ENCODE data around the gene OTUD7B. TPM values are rescaled to one million over a fixed set of nuclear protein-coding genes. Genes with fewer than 3 reads are reported as not detected.
A peak's percentile ranks its signal among the peaks of the same experiment; 100 is the strongest.

Gene OTUD7B
- total RNA-seq, 1 donor from 2014 or later: 26.1 TPM

GRCh38 chr1:149937759-149938158, 72.8 kb downstream of the OTUD7B start:
- Mint-ChIP-seq H3K27me3 (ENCODE audit: low read depth) (no peaks in the 10 kb centered on the region), H3K9me3 (no peaks in the 10 kb centered on the region), H3K4me1 (ENCODE audit: low read depth) (peaks cover 22% of the 10 kb centered on the region), H3K36me3 (ENCODE audit: low read depth) (no peaks in the 10 kb centered on the region), H3K4me3 (ENCODE audit: low read depth) (peak overlapping the region; percentile 11), H3K27ac (peak overlapping the region; percentile 46)
- DNase-seq (ENCODE audit: low spot score): no peak
- intact Hi-C loops (cut with micrococcal nuclease): loop anchor here (5.0 kb wide), 1 partner anchor 70 kb away; no protein-coding TSS in a partner anchor

DNA sequence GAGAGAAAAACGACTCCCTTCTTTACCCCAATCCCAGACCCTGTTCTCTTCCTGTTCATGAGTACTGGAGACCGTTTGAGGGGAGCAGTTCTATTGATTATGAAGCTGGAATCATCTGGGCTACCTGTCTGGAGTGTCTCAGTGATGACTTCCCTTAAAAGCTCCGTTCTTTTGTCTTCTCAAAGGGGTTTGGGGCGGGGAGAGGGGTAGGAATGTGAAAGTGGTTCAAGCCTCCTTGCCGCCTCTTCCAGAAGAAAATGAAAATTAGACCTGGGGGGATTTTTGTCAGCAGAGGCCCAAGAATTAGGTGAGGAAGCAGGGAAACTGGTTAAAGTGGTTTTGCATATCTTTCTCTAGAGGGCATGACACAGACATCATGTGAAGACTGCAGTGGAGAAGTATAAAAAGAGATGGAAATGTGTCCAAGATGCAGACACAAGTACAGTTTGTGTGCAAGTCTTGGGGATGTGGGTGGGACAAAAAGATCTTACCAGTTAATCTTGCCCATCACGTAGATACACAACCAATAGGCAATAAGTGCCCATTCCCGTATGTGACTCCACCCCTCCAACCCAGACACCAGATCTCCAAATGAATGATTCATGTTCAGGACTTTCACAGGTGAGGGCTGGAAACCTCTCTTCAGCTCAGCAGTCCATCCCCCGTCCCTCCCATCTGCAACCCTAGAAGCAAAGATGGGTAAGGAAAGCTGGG, 73.4 kb downstream of the OTUD7B start:
- Mint-ChIP-seq H3K27ac (peak overlapping the region; percentile 42), H3K4me1 (ENCODE audit: low read depth) (peaks cover 22% of the 10 kb centered on the region), H3K9me3 (no peaks in the 10 kb centered on the region), H3K27me3 (ENCODE audit: low read depth) (no peaks in the 10 kb centered on the region), H3K36me3 (ENCODE audit: low read depth) (no peaks in the 10 kb centered on the region), H3K4me3 (ENCODE audit: low read depth) (peak overlapping the region; percentile 11)
- intact Hi-C loops (cut with micrococcal nuclease): loop anchor here (5.0 kb wide), 1 partner anchor 70 kb away; no protein-coding TSS in a partner anchor
- DNase-seq (ENCODE audit: low spot score): no peak

- no peak for DNase-seq (ENCODE audit: low spot score)
- peak within 1 kb of the TSS; percentile 46 for H3K27ac Mint-ChIP-seq
- intact Hi-C loops (cut with micrococcal nuclease): loop anchor here (5.0 kb wide), 1 partner anchor 71 kb away; no protein-coding TSS in a partner anchor
- H3K4me3 Mint-ChIP-seq (ENCODE audit: low read depth): peak within 1 kb of the TSS; percentile 11
- peaks cover 27% of the 10 kb centered on the region for H3K4me1 Mint-ChIP-seq (ENCODE audit: low read depth)
- H3K9me3 Mint-ChIP-seq: no peaks in the 10 kb centered on the region
- no peaks in the 10 kb centered on the region for H3K36me3 Mint-ChIP-seq (ENCODE audit: low read depth)
- H3K27me3 Mint-ChIP-seq (ENCODE audit: low read depth): no peaks in the 10 kb centered on the region
Observed at GRCh38 chr1:149936170-149936991, 74.1 kb downstream of the OTUD7B start, which contains the start of gene MTMR11. MTMR11 (minus strand) TSS chr1:149936879; CDS start chr1:149936647, 232 bp downstream.

- intact Hi-C loops (cut with micrococcal nuclease): no loop called here
- Mint-ChIP-seq H3K9me3 (no peaks in the 10 kb centered on the region), H3K36me3 (ENCODE audit: low read depth) (no peaks in the 10 kb centered on the region), H3K4me3 (ENCODE audit: low read depth) (no peak overlapping the region), H3K27ac (no peak overlapping the region), H3K27me3 (ENCODE audit: low read depth) (no peaks in the 10 kb centered on the region), H3K4me1 (ENCODE audit: low read depth) (peaks cover 33% of the 10 kb centered on the region)
- DNase-seq (ENCODE audit: low spot score): no peak
Observed at GRCh38 chr1:149934356-149934755, 76.2 kb downstream of the OTUD7B start.

GRCh38 chr1:149933208-149933607, 77.3 kb downstream of the OTUD7B start:
- Mint-ChIP-seq H3K27ac (no peak overlapping the region), H3K36me3 (ENCODE audit: low read depth) (no peaks in the 10 kb centered on the region), H3K4me1 (ENCODE audit: low read depth) (peaks cover 35% of the 10 kb centered on the region), H3K4me3 (ENCODE audit: low read depth) (no peak overlapping the region), H3K9me3 (no peaks in the 10 kb centered on the region), H3K27me3 (ENCODE audit: low read depth) (no peaks in the 10 kb centered on the region)
- no peak for DNase-seq (ENCODE audit: low spot score)
- intact Hi-C loops (cut with micrococcal nuclease): no loop called here

DNA sequence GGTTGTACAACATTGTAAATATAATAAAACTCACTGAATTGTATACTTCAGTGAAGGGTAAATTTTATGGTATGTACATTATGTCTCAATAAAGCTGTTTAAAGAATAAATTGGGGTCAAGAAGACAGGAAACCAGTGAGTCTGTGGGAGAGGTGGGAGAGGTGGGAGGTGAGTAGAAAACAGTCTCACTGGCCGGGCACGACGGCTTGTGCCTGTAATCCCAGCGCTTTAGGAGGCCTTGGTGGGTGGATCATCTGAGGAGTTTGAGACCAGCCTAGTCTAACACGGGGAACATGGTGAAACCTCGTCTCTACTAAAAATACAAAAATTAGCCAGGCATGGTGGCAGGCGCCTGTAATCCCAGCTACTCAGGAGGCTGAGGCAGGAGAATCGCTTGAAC, 78.1 kb downstream of the OTUD7B start:
- Mint-ChIP-seq H3K4me1 (ENCODE audit: low read depth) (peaks cover 29% of the 10 kb centered on the region), H3K27ac (no peak overlapping the region), H3K36me3 (ENCODE audit: low read depth) (peaks cover 3% of the 10 kb centered on the region), H3K9me3 (no peaks in the 10 kb centered on the region), H3K27me3 (ENCODE audit: low read depth) (no peaks in the 10 kb centered on the region), H3K4me3 (ENCODE audit: low read depth) (no peak overlapping the region)
- intact Hi-C loops (cut with micrococcal nuclease): no loop called here
- DNase-seq (ENCODE audit: low spot score): no peak

GRCh38 chr1:149931212-149931790, 79.2 kb downstream of the OTUD7B start:
- H3K4me3 Mint-ChIP-seq (ENCODE audit: low read depth): no peak overlapping the region
- H3K36me3 Mint-ChIP-seq (ENCODE audit: low read depth): peaks cover 12% of the 10 kb centered on the region
- no peak for DNase-seq (ENCODE audit: low spot score)
- no peaks in the 10 kb centered on the region for H3K27me3 Mint-ChIP-seq (ENCODE audit: low read depth)
- H3K27ac Mint-ChIP-seq: peak overlapping the region; percentile 59
- intact Hi-C loops (cut with micrococcal nuclease): loop anchor here (1.0 kb wide), 1 partner anchor 8 kb away; no protein-coding TSS in a partner anchor
- H3K4me1 Mint-ChIP-seq (ENCODE audit: low read depth): peaks cover 25% of the 10 kb centered on the region
- no peaks in the 10 kb centered on the region for H3K9me3 Mint-ChIP-seq

GRCh38 chr1:149929856-149930255, 80.7 kb downstream of the OTUD7B start:
- no peaks in the 10 kb centered on the region for H3K9me3 Mint-ChIP-seq
- H3K4me3 Mint-ChIP-seq (ENCODE audit: low read depth): no peak overlapping the region
- H3K36me3 Mint-ChIP-seq (ENCODE audit: low read depth): peaks cover 26% of the 10 kb centered on the region
- no peak for DNase-seq (ENCODE audit: low spot score)
- intact Hi-C loops (cut with micrococcal nuclease): loop anchor here (5.0 kb wide), 1 partner anchor 82 kb away; the partner anchor contains the start of gene OTUD7B
- no peak overlapping the region for H3K27ac Mint-ChIP-seq
- H3K27me3 Mint-ChIP-seq (ENCODE audit: low read depth): no peaks in the 10 kb centered on the region
- H3K4me1 Mint-ChIP-seq (ENCODE audit: low read depth): peaks cover 34% of the 10 kb centered on the region

DNA sequence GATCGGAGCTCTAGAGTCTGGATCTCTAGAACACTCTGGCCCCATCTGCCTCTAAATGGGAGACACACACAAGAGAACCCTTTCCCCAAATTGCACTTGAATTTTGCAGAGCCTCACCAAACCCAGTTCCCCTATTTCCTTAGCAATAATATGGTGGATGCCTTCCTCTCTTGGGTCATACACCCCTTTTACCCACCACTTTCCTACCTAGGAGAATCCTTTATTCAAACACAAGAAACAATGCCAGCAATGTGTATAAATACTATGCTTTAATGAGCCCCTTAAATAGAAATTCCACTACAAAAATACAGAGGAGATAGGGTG, 82.2 kb downstream of the OTUD7B start:
- H3K9me3 Mint-ChIP-seq: no peaks in the 10 kb centered on the region
- H3K27me3 Mint-ChIP-seq (ENCODE audit: low read depth): no peaks in the 10 kb centered on the region
- intact Hi-C loops (cut with micrococcal nuclease): loop anchor here (5.0 kb wide), 1 partner anchor 84 kb away; the partner anchor contains the start of gene OTUD7B
- peak overlapping the region; percentile 95 for H3K27ac Mint-ChIP-seq
- H3K4me1 Mint-ChIP-seq (ENCODE audit: low read depth): peaks cover 41% of the 10 kb centered on the region
- peak overlapping the region; percentile 100 for H3K4me3 Mint-ChIP-seq (ENCODE audit: low read depth)
- DNase-seq (ENCODE audit: low spot score): no peak
- peaks cover 40% of the 10 kb centered on the region for H3K36me3 Mint-ChIP-seq (ENCODE audit: low read depth)

GRCh38 chr1:149927563-149928400, 82.7 kb downstream of the OTUD7B start, which contains the start of gene SF3B4:
SF3B4 (minus strand) TSS chr1:149927803; CDS start chr1:149927759, 44 bp downstream.
- H3K9me3 Mint-ChIP-seq: no peaks in the 10 kb centered on the region
- intact Hi-C loops (cut with micrococcal nuclease): loop anchor here (1.0 to 5.0 kb wide), 3 partner anchors 12 to 85 kb away; partner anchors contain the start of genes BOLA1 and OTUD7B
- H3K27me3 Mint-ChIP-seq (ENCODE audit: low read depth): no peaks in the 10 kb centered on the region
- H3K4me1 Mint-ChIP-seq (ENCODE audit: low read depth): peaks cover 41% of the 10 kb centered on the region
- H3K4me3 Mint-ChIP-seq (ENCODE audit: low read depth): peak within 1 kb of the TSS; percentile 100
- peaks cover 46% of the 10 kb centered on the region for H3K36me3 Mint-ChIP-seq (ENCODE audit: low read depth)
- DNase-seq (ENCODE audit: low spot score): peak; percentile 95
- H3K27ac Mint-ChIP-seq: peak within 1 kb of the TSS; percentile 95

GRCh38 chr1:149927056-149927562, 83.4 kb downstream of the OTUD7B start:
- H3K27ac Mint-ChIP-seq: peak overlapping the region; percentile 95
- no peaks in the 10 kb centered on the region for H3K9me3 Mint-ChIP-seq
- peaks cover 52% of the 10 kb centered on the region for H3K36me3 Mint-ChIP-seq (ENCODE audit: low read depth)
- no peak for DNase-seq (ENCODE audit: low spot score)
- H3K4me3 Mint-ChIP-seq (ENCODE audit: low read depth): peak overlapping the region; percentile 100
- H3K27me3 Mint-ChIP-seq (ENCODE audit: low read depth): no peaks in the 10 kb centered on the region
- intact Hi-C loops (cut with micrococcal nuclease): loop anchor here (1.0 to 5.0 kb wide), 3 partner anchors 12 to 85 kb away; partner anchors contain the start of genes BOLA1 and OTUD7B
- peaks cover 41% of the 10 kb centered on the region for H3K4me1 Mint-ChIP-seq (ENCODE audit: low read depth)

Data from activated T-helper 2 cell treated with anti-CD3 and anti-CD28 coated beads, Interferon-gamma antibody, Interleukin-2, Interleukin-4, amounts not matched to agents 10 μg/mL and 5 μg/mL and 100 μg/mL, durations not matched to agents 14 hours and 24 hours and 36 hours (primary cell).